Fibroblast of the aortic adventitia (primary cell): ENCODE measurements around the gene PDCD2L. TPM values are rescaled to one million over a fixed set of nuclear protein-coding genes. Genes with fewer than 3 reads are reported as not detected.

Experiments
- DNase-seq: peaks from one replicate; pipeline ENCODE4 v3.0.0-alpha.2; 2010; ENCODE audit warnings: low read depth
- H3K4me3 ChIP-seq: 2 replicates; pipeline ENCODE4 v1.5.1; 2011; ENCODE audit warnings: low read depth, mild to moderate bottlenecking, control low read depth, low read length, moderate library complexity
- CTCF ChIP-seq: IDR thresholded peaks from 2 replicates; pipeline ENCODE4 v1.5.1; 2011; ENCODE audit warnings: mild to moderate bottlenecking, low read length, control low read depth, inconsistent platforms; ENCODE audit not compliant: insufficient read depth
- total RNA-seq: library from RNA; depleted of rRNA; stranded (reverse); fragments of >200 nt; gene quantifications from 2 replicates; pipeline ENCODE4 v1.2.3, GENCODE V29; 2012; ENCODE audit warnings: low replicate concordance

The PDCD2L gene
- total RNA-seq, 1 donor: 8.0 TPM

- H3K4me3 ChIP-seq: no peak overlapping the region
- no peak for TF ChIP-seq CTCF
- DNase-seq: no peak
Measured at GRCh38 chr19:34360354-34360909, 43.8 kb upstream of the PDCD2L start.

GRCh38 chr19:34362679-34363069 is 41.5 kb upstream of the PDCD2L start:
- no peak for DNase-seq
- no peak overlapping the region for H3K4me3 ChIP-seq
- no peak for TF ChIP-seq CTCF

- DNase-seq: no peak
- H3K4me3 ChIP-seq: no peak overlapping the region
- no peak for TF ChIP-seq CTCF
Measured at GRCh38 chr19:34363094-34363493, 41.1 kb upstream of the PDCD2L start.

GRCh38 chr19:34363930-34364329 is 40.3 kb upstream of the PDCD2L start:
- no peak for TF ChIP-seq CTCF
- DNase-seq: no peak
- no peak overlapping the region for H3K4me3 ChIP-seq

- DNase-seq: no peak
- TF ChIP-seq CTCF: no peak
- H3K4me3 ChIP-seq: peak overlapping the region; percentile 79
Measured at GRCh38 chr19:34364462-34364829, 39.8 kb upstream of the PDCD2L start.

GRCh38 chr19:34364830-34365462 is 39.3 kb upstream of the PDCD2L start, which contains the start of gene GPI:
Gene GPI, plus strand, starts transcription at chr19:34365196. Its CDS starts 71 bp downstream, at chr19:34365267.
- H3K4me3 ChIP-seq: peak within 1 kb of the TSS; percentile 79
- TF ChIP-seq CTCF: no peak
- DNase-seq: peak; percentile 22
